Activated CD4-positive, alpha-beta T cell treated with anti-CD3 and anti-CD28 coated beads, Interleukin-2, amount 50 U/mL, for 24 hours (primary cell): ENCODE data around the gene PRRT1B.

Experiments used
- DNase-seq, 2 donors: peaks; one replicate each; pipeline ENCODE4 v3.0.0-alpha.2; 2020; ENCODE audit warnings: low read depth in 1 of 2, low spot score in 1 of 2

Gene PRRT1B

DNA sequence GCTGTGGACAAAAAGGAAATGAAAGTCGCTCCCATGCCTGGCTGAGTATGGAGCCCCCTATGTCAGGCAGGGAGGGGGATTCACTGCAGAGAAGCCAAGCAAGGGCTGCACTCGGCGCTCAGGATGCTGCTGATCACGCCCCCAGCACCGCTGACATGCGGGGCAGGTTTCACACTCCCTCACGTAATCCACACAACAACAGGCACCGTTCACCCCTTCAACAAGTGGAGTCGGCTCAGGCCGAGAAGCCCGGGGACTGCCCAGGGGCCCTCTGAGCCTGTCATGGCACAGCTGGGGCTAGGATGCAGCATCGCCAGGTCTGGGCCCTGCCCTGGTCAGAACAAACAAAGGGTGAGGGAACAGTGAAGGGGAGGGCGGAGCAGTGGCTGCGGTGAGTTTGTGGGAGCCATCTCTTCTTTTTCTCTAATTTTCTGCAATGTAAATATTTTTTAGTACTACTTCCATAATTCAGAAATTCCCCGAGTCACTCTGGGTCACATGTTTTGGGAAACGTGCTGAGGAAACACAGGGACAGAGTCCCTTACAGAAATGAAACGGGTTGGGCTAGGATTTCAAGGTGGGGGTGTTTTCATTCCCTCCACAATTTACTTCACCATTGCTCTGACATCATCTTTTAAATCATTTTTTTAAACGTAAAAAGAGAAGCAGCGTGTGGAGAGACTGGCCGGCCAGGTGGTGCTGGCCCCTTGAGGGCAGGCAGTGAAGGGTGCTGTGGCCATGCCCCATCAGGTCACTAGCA is 49.8 kb downstream of the PRRT1B start:
- no peak for DNase-seq

DNA sequence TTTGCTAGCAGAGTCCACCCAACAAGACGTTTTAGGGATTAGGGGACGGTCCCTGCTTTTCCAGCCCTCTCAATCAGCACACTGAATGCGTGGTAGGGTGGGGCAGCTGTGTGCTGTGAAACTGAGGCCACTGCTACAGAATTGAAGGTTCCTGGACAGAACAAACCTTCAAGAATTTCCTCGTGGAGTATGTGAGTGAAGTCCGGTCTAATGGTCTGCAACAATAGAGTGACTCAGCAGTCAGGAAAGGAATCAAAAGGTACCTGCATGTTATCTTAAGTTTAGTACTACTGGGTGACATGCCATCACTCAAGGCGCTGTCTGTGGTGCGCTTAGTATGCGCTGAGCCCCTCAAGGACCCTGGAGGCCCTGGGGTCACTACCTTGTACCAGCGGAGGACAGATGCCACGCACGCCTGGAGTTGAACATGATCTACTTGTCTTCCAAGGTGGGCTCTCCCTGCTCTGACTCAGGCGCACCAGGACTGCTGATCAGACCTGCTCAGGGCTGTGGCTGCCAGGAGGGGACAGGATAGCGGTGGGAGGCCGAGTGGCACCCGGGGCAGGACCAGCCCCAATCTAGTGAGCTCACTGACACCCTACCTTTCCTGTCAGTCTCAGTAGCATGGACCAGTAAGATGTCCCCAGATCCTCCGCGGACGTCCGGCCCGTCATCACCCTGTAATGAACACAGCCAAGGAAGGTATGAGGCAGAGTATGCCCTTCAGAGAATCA is 50.5 kb downstream of the PRRT1B start:
- no peak for DNase-seq

DNA sequence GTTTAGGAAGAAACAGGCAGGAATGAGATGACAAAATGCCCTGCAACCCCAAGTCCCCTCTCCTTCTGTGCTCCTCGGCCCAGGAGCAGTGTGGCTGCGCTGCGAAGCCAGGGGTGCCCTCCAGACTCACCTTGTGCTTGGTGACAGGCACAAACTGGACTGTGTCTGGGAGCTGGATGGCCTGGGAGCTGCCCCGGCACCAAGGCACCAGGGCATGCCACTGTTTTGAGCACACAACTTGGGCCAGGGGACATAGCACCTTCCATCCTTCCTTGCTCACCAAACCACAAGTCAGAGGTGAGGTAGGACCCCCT is 51.1 kb downstream of the PRRT1B start:
- no peak for DNase-seq

DNA sequence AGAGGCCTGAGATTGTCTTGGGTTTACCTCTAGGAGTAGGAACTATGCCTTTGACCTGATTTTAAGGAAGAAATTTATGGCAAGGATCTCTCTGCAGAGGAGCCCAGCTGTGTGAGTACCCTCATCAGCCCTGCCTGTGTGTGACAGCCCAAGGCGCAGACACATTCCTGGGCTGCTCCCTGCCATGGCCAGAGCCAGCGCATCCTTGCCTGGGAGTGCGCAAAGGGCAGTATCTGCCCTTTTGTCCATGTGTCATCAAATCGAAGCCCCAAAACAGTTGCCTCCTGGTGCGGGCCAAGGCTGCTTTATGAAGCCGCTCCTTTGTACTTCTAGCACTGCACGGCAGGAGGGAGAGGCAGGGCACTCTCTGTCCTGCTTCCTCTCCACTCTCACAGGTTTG is 51.9 kb downstream of the PRRT1B start:
- DNase-seq, result no peak

DNA sequence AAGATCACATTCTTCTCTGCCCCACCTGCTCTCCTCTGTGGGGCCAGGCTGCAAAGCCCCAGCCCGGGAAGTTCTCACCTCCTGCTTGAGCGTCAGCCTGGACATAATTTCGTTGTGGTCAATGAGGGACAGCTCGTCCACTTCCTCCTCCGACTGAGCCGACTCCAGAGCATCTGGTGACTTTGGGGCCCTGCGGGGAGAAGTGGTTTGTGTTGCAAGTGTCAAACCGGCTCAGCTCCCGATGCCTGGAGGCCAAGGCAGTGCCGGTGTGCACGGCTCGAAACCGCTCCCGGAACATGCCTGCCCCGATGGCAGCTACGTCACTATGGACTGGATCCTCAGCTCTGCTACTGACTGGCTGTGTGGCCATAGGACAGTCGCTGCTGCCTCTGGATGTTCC is 52.8 kb downstream of the PRRT1B start:
- DNase-seq, result no peak

DNA sequence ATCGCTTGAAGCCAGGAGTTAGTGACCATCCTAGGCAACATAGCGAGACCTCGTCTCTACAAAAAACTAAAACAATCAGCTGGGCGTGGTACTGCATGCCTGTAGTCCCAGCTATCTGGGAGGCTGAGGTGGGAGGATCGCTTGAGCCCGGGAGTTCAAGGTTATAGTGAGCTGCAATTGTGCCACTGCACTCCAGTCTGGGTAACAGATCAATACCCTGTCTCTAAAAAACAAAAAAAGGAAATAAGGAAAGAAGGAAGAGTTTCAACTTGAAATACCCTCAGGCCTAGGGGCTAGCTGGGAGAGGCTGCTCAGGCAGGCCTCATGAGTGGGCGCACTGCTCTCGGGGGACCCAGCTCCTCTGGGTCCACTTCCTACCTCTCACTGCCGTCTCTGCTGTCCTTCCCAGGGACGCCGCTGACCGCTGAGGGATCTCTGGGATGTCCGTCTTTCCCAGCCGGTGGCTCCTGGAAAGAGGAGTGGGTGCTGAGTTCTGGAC is 56.4 kb downstream of the PRRT1B start:
- no peak for DNase-seq

DNA sequence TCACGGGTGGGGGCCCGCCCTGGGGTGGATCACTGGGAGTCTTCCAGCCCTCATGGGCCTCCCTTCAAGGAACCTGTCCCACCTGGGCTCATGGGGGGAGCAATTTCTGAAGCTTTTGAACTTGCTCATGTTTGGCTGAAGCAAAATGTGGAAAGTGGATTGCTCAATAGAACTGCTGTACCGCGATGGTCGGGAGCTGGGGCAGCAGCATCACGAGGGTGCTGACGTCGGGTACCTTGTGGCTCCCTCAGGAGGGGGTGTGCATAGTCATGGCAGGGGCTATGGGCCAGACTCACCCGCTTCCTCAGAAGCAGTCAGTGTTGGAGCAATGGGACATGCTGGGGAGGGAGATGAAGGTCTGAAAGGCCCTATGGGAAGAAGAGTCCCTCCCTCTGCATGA is 57.9 kb downstream of the PRRT1B start:
- no peak for DNase-seq

DNA sequence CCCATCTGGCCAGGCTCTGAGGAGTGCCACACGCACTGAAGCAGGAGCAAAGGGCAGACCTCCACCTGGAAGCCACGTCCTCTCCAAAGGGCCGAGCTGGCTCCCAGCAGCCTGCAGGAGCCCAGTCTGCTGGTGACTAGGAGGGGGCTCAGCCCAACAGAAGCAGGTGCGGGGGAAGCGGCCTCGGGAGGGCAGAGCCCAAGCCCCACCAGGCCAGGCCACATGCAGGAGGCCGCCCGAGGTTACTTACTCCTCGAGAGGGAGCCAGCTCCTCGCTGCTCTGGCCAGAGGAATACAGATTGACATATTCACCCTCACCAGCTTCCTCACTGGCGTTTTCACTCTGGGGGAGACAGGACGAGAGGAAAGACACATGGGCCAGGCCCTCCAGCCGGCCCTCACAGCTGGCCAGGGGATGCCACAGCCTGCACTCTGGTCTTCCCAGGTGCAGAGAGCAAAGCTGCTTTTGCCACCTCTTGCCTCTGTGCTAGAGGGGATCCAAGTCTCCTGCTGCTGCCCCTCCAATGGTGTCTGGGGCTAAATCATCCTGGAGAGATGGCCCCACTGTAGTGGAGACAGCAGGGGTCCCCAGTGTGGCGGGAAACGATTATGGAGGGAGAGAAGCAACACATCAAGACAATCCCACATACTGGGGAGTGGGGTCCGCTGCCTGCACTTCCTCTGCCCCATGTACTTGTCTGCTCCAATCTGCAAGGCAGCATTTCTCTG is 58.6 kb downstream of the PRRT1B start:
- no peak for DNase-seq

DNA sequence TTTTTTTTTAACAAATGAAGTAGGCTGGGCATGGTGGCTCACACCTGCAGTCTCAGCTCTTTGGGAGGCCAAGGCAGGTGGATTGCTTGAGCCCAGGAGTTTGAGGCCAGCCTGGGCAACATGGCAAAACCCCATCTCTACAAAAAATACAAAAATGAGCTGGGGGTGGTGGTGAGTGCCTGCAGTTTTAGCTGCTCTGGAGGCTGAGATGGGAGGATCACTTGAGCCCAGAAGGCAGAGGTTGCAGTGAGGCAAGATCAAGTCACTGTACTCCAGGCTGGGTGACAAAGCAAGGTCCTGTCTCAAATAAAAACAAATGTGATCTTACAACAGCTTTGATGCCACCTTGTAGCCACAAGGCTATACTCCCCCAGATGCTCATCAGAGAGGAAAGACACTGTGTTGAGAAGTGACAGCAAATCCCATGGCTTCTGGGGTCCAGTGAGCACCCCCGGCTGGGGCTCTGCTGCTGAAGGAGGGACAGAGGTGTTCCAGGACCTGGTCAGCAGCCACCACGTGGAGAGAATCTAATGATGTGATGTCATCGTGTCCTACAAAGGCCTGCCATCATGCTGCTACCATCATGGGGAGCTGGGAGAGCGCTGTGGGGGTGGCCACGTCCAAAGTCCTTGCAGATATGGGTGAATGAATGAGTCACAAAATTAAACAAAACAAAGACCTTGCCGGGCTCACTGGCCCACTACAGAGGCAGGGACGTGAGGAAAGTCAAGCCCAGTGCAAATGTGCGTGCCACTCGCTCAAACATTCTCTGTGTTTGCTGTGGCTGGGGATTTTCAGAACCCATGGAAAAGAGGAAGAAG is 60.7 kb downstream of the PRRT1B start:
- no peak for DNase-seq

DNA sequence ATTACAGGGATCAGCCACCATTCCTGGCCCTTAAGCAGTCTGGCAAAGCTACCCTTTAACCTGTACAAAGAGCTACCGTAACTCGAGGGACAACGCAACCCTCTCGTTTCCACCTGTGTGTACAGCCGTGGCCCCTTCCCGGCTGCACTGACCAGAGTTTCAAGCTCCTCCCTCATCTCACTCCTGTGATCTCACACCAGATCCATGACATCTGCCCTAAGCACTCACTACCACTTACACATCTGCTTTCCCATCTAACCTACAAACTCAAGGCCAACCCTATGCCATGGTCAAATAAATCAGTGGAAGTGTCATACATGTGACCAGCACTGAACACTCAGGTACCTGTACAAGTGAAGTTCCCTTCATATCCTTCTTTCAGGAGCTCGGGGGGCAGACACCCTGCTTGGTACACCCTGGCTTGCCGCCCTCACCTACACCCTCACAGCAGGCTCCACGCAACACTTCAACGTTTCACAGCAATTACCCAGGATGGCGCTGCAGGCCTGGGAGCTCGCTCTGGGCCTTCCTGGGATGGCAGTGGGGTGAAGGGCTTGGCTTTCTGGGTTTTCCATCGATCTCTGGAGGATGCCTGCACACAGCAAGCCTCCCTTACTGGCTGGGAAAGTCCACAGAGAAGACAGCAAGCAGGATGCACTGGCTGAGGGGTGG is 61.7 kb downstream of the PRRT1B start:
- no peak for DNase-seq

DNA sequence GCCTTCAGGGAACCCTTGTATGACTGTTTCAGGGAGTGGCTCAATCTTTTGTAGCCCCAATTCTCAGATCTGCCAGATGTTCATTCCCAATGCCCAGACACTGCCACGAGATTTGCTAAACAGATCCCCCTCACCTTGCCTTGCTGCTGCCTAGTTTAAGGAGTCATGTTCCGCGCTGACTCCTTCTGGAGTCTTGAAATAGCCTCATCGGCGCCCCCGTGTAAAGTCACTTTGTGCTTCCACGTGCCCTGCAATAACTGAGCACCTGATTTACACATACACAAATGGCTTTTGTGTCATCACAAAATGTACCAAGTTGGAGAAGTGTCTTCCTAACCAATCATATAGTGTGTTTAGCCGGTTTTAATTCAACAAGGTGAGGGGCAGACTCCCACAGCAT is 62.3 kb downstream of the PRRT1B start:
- DNase-seq, result no peak

DNA sequence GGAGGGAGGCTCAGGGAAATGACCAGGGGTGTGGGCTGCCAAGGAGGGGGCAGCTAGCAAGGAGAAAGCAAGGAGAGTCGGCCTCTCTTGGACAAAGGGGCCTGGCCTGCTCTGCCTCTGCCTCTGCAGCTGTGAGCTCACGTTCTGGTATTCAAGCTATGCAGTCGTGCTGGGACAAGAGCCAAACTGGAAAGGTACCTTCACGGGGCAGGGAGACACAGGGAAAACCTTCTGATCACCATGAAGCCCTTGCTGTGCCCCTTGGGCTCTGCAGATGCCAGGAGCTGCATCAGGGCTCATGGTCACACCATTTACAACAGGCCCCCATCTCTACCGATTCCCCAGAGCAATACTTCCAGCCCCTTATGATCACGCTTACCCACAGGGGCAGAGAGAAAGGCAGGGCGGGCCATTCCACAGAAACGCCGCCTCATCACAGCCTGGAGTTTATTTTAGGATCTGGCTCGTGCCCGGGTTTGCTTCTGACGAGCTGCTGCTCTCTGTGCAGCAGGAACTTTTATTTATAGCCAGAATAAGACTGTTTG is 63.2 kb downstream of the PRRT1B start:
- no peak for DNase-seq
